ENCODE results near the gene PDE8B. TPM values are rescaled to one million over a fixed set of nuclear protein-coding genes. Genes with fewer than 3 reads are reported as not detected.
A peak's percentile ranks its signal among the peaks of the same experiment; 100 is the strongest.

PDE8B gene
- total RNA-seq, 1 experiment from 2014 or later, result 1.8 TPM

GRCh38 chr5:77225531-77225930, 15.1 kb downstream of the PDE8B start:
- CTCF ChIA-PET, result no interaction called here

GRCh38 chr5:77229887-77230286, 19.4 kb downstream of the PDE8B start:
- no TSS peak for BruUV-seq (replicated peaks)
- Histone ChIP-seq H4K20me1 (ENCODE audit: insufficient read depth) (no peaks in the 10 kb centered on the region), H3F3A (ENCODE audit: insufficient read depth, low read depth) (no peaks in the 10 kb centered on the region), H3K27me3 (ENCODE audit: insufficient read depth, low read depth) (peaks cover 14% of the 10 kb centered on the region; the same call in 1 of the 2 replicates), H3K27ac (no peak overlapping the region), H3K4me3 (no peak overlapping the region), H3K9me2 (ENCODE audit: insufficient read depth) (no peaks in the 10 kb centered on the region), H2AFZ (no peak overlapping the region), H3K79me2 (ENCODE audit: low read depth) (no peaks in the 10 kb centered on the region), H3K9me3 (ENCODE audit: insufficient read depth, low read depth) (no peaks in the 10 kb centered on the region), H3K4me2 (no peak overlapping the region), H3K36me3 (ENCODE audit: low read depth) (no peaks in the 10 kb centered on the region), H3K4me1 (replicated peaks; ENCODE audit: insufficient read depth) (0 out of 2 replicates have a peak, but pooled peaks cover 2% of the 10 kb centered on the region)
- CTCF ChIA-PET, result no interaction called here
- POLR2A ChIA-PET (ENCODE audit: unreplicated experiment), result no interaction called here
- intact Hi-C loops (cut with micrococcal nuclease; ENCODE audit: unreplicated experiment), result no loop called here
- DNase-seq, result no peak
- TF ChIP-seq EZH2 (IDR thresholded peaks at IDR 0.05; ENCODE audit: low read depth) (no peak), CTCF (conservative IDR thresholded peaks at IDR 0.05) (no peak)

More at GRCh38 chr5:77225531-77225930, 15.1 kb downstream of the PDE8B start:
- Histone ChIP-seq H3K27ac (no peak overlapping the region), H3K4me2 (no peak overlapping the region), H3K9me3 (ENCODE audit: insufficient read depth, low read depth) (no peaks in the 10 kb centered on the region), H3K36me3 (ENCODE audit: low read depth) (no peaks in the 10 kb centered on the region), H3K27me3 (ENCODE audit: insufficient read depth, low read depth) (peaks cover 30% of the 10 kb centered on the region; the same call in 1 of the 2 replicates), H3K4me3 (no peak overlapping the region), H3F3A (ENCODE audit: insufficient read depth, low read depth) (no peaks in the 10 kb centered on the region), H2AFZ (no peak overlapping the region), H3K4me1 (replicated peaks; ENCODE audit: insufficient read depth) (0 out of 2 replicates have a peak, but pooled peaks cover 12% of the 10 kb centered on the region), H3K9me2 (ENCODE audit: insufficient read depth) (no peaks in the 10 kb centered on the region), H4K20me1 (ENCODE audit: insufficient read depth) (no peaks in the 10 kb centered on the region), H3K79me2 (ENCODE audit: low read depth) (no peaks in the 10 kb centered on the region)
- DNase-seq, result no peak
- POLR2A ChIA-PET (ENCODE audit: unreplicated experiment), result no interaction called here
- TF ChIP-seq CTCF (conservative IDR thresholded peaks at IDR 0.05) (no peak), EZH2 (IDR thresholded peaks at IDR 0.05; ENCODE audit: low read depth) (no peak)
- intact Hi-C loops (cut with micrococcal nuclease; ENCODE audit: unreplicated experiment), result no loop called here
- no TSS peak for BruUV-seq (replicated peaks)

- Histone ChIP-seq H3K4me2 (no peak overlapping the region), H4K20me1 (ENCODE audit: insufficient read depth) (no peaks in the 10 kb centered on the region), H3K27me3 (ENCODE audit: insufficient read depth, low read depth) (peaks cover 14% of the 10 kb centered on the region; the same call in 1 of the 2 replicates), H3F3A (ENCODE audit: insufficient read depth, low read depth) (no peaks in the 10 kb centered on the region), H3K9me3 (ENCODE audit: insufficient read depth, low read depth) (no peaks in the 10 kb centered on the region), H3K27ac (no peak overlapping the region), H3K4me1 (replicated peaks; ENCODE audit: insufficient read depth) (no peaks in the 10 kb centered on the region), H3K4me3 (no peak overlapping the region), H3K36me3 (ENCODE audit: low read depth) (no peaks in the 10 kb centered on the region), H3K9me2 (ENCODE audit: insufficient read depth) (no peaks in the 10 kb centered on the region), H2AFZ (no peak overlapping the region), H3K79me2 (ENCODE audit: low read depth) (no peaks in the 10 kb centered on the region)
- CTCF ChIA-PET, result no interaction called here
- no TSS peak for BruUV-seq (replicated peaks)
- TF ChIP-seq CTCF (conservative IDR thresholded peaks at IDR 0.05) (peak; percentile 35; the same call in 1 of the 2 replicates), EZH2 (IDR thresholded peaks at IDR 0.05; ENCODE audit: low read depth) (no peak)
- DNase-seq, result no peak
- intact Hi-C loops (cut with micrococcal nuclease; ENCODE audit: unreplicated experiment), result no loop called here
- POLR2A ChIA-PET (ENCODE audit: unreplicated experiment), result interaction anchor here (1.0 kb wide), 1 partner anchor 555 kb away, joined by 3 read pairs; no protein-coding TSS in a partner anchor
Measured at GRCh38 chr5:77230727-77231470, 20.4 kb downstream of the PDE8B start.
